Lung (tissue), 12 donors: ENCODE results near the gene ZNF358. TPM values are rescaled to one million over a fixed set of nuclear protein-coding genes. Genes with fewer than 3 reads are reported as not detected.

Source experiments
- ATAC-seq: fragments of 200-7000 bp; cut with Tn5 transposase; one replicate; pipeline ENCODE4 v1.9.1; 2020; ENCODE audit warnings: moderate number of reproducible peaks; ENCODE audit not compliant: insufficient read depth, low FRiP score
- DNase-seq, 3 donors: peaks; one replicate each; pipeline ENCODE4 v3.0.0-alpha.2; 2013 to 2017
- H3K27ac ChIP-seq, 2 donors: one replicate each; pipeline ENCODE4 v1.5.1; 2013; ENCODE audit warnings: mild to moderate bottlenecking in 2 of 2, moderate library complexity in 2 of 2, control low read depth in 1 of 2, inconsistent platforms in 1 of 2, low read depth in 1 of 2, low read length in 1 of 2
- H3K27me3 ChIP-seq, 3 donors: one replicate each; pipeline ENCODE4 v1.5.1; 2013; ENCODE audit warnings: low read length in 2 of 3; ENCODE audit not compliant: control insufficient read depth in 3 of 3, insufficient read depth in 3 of 3
- H3K36me3 ChIP-seq, 4 donors: one replicate each; pipeline ENCODE4 v1.5.1; 2013; ENCODE audit warnings: low read length in 4 of 4, mild to moderate bottlenecking in 1 of 4, moderate library complexity in 1 of 4; ENCODE audit not compliant: control insufficient read depth in 4 of 4, insufficient read depth in 4 of 4
- H3K4me1 ChIP-seq, 5 donors: one replicate each; pipeline ENCODE4 v1.5.1; 2013; ENCODE audit warnings: low read length in 5 of 5, mild to moderate bottlenecking in 2 of 5, moderate library complexity in 1 of 5; ENCODE audit not compliant: control insufficient read depth in 5 of 5, insufficient read depth in 5 of 5
- H3K4me3 ChIP-seq: one replicate; pipeline ENCODE4 v1.5.1; 2013; ENCODE audit warnings: mild to moderate bottlenecking, control low read depth, moderate library complexity
- H3K9ac ChIP-seq, 2 donors: one replicate each; pipeline ENCODE4 v1.5.1; 2013; ENCODE audit warnings: low read length in 2 of 2, control low read depth in 1 of 2; ENCODE audit not compliant: insufficient read depth in 1 of 2
- H3K9me3 ChIP-seq, 4 donors: one replicate each; pipeline ENCODE4 v1.5.1; 2013; ENCODE audit warnings: low read length in 3 of 4, mild to moderate bottlenecking in 1 of 4, moderate library complexity in 1 of 4; ENCODE audit not compliant: control insufficient read depth in 4 of 4, insufficient read depth in 3 of 4
- WGBS, 2 donors: extraction: QIAGEN DNeasy Blood & Tissue Kit; methylation state at CpG; one replicate each; pipeline ENCODE4 v1.1.7; 2013; 5-methylcytosine and 5-hydroxymethylcytosine counted together
- polyA plus RNA-seq, 2 donors: library from polyadenylated mRNA; stranded (reverse); fragments of 200-250 nt; gene quantifications; one replicate each; pipeline ENCODE4 v1.2.1, GENCODE V29; 2013
- total RNA-seq, 2 donors: library from RNA; depleted of rRNA in 1 of 2; stranded (reverse); fragments of >200 nt in 1 of 2; gene quantifications; one replicate each; pipeline ENCODE4 v1.2.1, GENCODE V29; 2014 to 2021
- TF ChIP-seq, protein P1 (sequence below): IDR thresholded peaks from 2 replicates; pipeline ENCODE4 v1.5.1; 2012; ENCODE audit warnings: mild to moderate bottlenecking; ENCODE audit errors: control extremely low read depth, extremely low read depth
- donor health status: control.
- donor health status: control.
- donor health status: Bipolar disorder and iron deficiency.
- donor health status: healthy.
- donor health status: DM: yes; HTN: yes; CAD: no.

ZNF358 gene
- total and polyA plus RNA-seq, 4 donors, result 24.2 to 71.8 (median 34.7) TPM

GRCh38 chr19:7516333-7516732 lies 430 bp downstream of the ZNF358 start:
- Histone ChIP-seq H3K4me3 (peak overlapping the region; percentile 53), H3K27me3 (no peaks in the 10 kb centered on the region), H3K9me3 (no peaks in the 10 kb centered on the region), H3K36me3 (peaks cover 3 to 15% (median 5%) of the 10 kb centered on the region in 4 donors), H3K9ac (peak overlapping the region; percentile 71 to 94), H3K27ac (peak overlapping the region; percentile 53 to 64), H3K4me1 (peaks cover 0 to 20% (median 7%) of the 10 kb centered on the region in 5 donors)
- ATAC-seq (no peak), DNase-seq (no peak)
- TF ChIP-seq, protein P1, sequence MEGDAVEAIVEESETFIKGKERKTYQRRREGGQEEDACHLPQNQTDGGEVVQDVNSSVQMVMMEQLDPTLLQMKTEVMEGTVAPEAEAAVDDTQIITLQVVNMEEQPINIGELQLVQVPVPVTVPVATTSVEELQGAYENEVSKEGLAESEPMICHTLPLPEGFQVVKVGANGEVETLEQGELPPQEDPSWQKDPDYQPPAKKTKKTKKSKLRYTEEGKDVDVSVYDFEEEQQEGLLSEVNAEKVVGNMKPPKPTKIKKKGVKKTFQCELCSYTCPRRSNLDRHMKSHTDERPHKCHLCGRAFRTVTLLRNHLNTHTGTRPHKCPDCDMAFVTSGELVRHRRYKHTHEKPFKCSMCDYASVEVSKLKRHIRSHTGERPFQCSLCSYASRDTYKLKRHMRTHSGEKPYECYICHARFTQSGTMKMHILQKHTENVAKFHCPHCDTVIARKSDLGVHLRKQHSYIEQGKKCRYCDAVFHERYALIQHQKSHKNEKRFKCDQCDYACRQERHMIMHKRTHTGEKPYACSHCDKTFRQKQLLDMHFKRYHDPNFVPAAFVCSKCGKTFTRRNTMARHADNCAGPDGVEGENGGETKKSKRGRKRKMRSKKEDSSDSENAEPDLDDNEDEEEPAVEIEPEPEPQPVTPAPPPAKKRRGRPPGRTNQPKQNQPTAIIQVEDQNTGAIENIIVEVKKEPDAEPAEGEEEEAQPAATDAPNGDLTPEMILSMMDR, result no peak
- 0 to 2% methylated on average over 8 to 28 of the region's 28 CpGs for WGBS, 2 donors

DNA sequence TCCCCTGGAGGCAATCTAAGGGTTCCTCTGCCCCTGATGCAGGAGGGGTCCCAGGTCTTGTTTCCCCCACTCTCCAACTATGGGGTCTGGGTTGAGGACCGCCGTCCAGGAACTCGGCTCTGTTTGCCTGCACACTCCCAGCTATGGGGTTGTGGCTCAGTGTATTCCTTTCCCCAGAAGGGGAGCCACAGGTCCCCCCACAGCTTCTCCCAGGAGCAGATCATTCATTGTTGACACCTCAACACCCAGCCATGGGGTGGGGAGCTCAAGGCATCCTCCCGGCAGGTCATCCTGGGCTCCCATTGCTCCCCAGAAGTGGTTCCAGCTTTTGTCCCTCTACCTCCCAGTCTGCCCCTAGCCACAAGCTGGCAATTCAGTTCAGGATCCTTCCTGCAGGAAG lies 975 bp downstream of the ZNF358 start:
- TF ChIP-seq, protein P1, result no peak
- Histone ChIP-seq H3K9ac (peak overlapping the region; percentile 71 to 94), H3K27me3 (no peaks in the 10 kb centered on the region), H3K36me3 (peaks cover 3 to 15% (median 5%) of the 10 kb centered on the region in 4 donors), H3K4me1 (peaks cover 0 to 23% (median 7%) of the 10 kb centered on the region in 5 donors), H3K9me3 (no peaks in the 10 kb centered on the region), H3K27ac (peak overlapping the region; percentile 53 to 64), H3K4me3 (peak overlapping the region; percentile 53)
- WGBS, 2 donors, result 49 to 73% methylated on average over 4 of the region's 4 CpGs
- ATAC-seq (no peak), DNase-seq (no peak)

GRCh38 chr19:7519361-7520130 lies 3.6 kb downstream of the ZNF358 start:
- H3K4me3 ChIP-seq, result no peak overlapping the region
- no peaks in the 10 kb centered on the region for H3K9me3 ChIP-seq
- H3K36me3 ChIP-seq, result peaks cover 3 to 18% (median 5%) of the 10 kb centered on the region in 4 donors
- DNase-seq (no peak), ATAC-seq (no peak)
- H3K9ac ChIP-seq, result no peak overlapping the region
- no peaks in the 10 kb centered on the region for H3K27me3 ChIP-seq
- TF ChIP-seq, protein P1, result no peak
- peaks cover 0 to 36% (median 7%) of the 10 kb centered on the region in 5 donors for H3K4me1 ChIP-seq
- H3K27ac ChIP-seq, result no peak overlapping the region
- WGBS, 2 donors, result 98% methylated on average over 74 of the region's 74 CpGs
